Esophagus muscularis mucosa (tissue), 4 donors: ENCODE data around the gene SPESP1. TPM values are rescaled to one million over a fixed set of nuclear protein-coding genes. Genes with fewer than 3 reads are reported as not detected.

Source experiments
- DNase-seq: peaks from one replicate; pipeline ENCODE4 v3.0.0-alpha.2; 2017; ENCODE audit errors: extremely low spot score
- H3K27ac ChIP-seq, 4 donors: fragments of 200-600 bp; sonication (generic); replicated peaks in 1 of 4; 1 replicate in 3 of 4; 2 replicates in 1 of 4; pipeline ENCODE4 v1.5.1; 2016 to 2019; ENCODE audit warnings: mild to moderate bottlenecking in 1 of 4
- H3K27me3 ChIP-seq, 4 donors: fragments of 200-600 bp; sonication (generic); one replicate each; pipeline versions ENCODE4 v1.5.1 to v1.6.0; 2016 to 2019
- H3K36me3 ChIP-seq, 4 donors: fragments of 200-600 bp; sonication (generic); one replicate each; pipeline ENCODE4 v1.5.1; 2016 to 2019
- H3K4me1 ChIP-seq, 4 donors: fragments of 200-600 bp; sonication (generic); one replicate each; pipeline ENCODE4 v1.5.1; 2016 to 2019
- H3K4me3 ChIP-seq, 4 donors: fragments of 200-600 bp; sonication (generic); 1 replicate in 2 of 4; 2 replicates in 2 of 4; pipeline ENCODE4 v1.5.1; 2016 to 2019; ENCODE audit warnings: mild to moderate bottlenecking in 4 of 4, moderate library complexity in 1 of 4
- H3K9me3 ChIP-seq, 4 donors: fragments of 200-600 bp; sonication (generic); 1 replicate in 3 of 4; 2 replicates in 1 of 4; pipeline ENCODE4 v1.5.1; 2016 to 2019
- CTCF ChIP-seq, 3 experiments: fragments of 200-600 bp in 2 of 3; fragments of 450-650 bp in 1 of 3; sonication (generic) in 2 of 3; IDR thresholded peaks; one replicate each; pipeline ENCODE4 v1.5.1; 2017 to 2019; ENCODE audit warnings: antibody characterized with exemption in 3 of 3, mild to moderate bottlenecking in 2 of 3, moderate library complexity in 1 of 3
- EP300 ChIP-seq: sonication (generic); formaldehyde crosslinking; IDR thresholded peaks from one replicate; pipeline ENCODE4 v1.6.1; 2017; ENCODE audit warnings: antibody characterized with exemption
- POLR2A ChIP-seq: fragments of 450-650 bp; IDR thresholded peaks from one replicate; pipeline ENCODE4 v1.6.1; 2017; ENCODE audit warnings: antibody characterized with exemption, moderate library complexity, mild to moderate bottlenecking, low read depth
- POLR2AphosphoS5 ChIP-seq, 2 donors: sonication (generic); formaldehyde crosslinking; IDR thresholded peaks; one replicate each; pipeline ENCODE4 v1.6.1; 2017; ENCODE audit warnings: antibody characterized with exemption in 2 of 2
- WGBS: methylation state at CpG from one replicate; pipeline ENCODE4 v1.1.5; 2018; 5-methylcytosine and 5-hydroxymethylcytosine counted together
- intact Hi-C: fragments of 100-400 bp; cut with DNase I; formaldehyde crosslinking; loops from one replicate; pipeline ENCODE4 v1.15.1; 2023
- total RNA-seq, 4 donors: library from RNA; depleted of rRNA; stranded (reverse); fragments of >200 nt; gene quantifications; one replicate each; pipeline versions ENCODE4 v1.1.0 to v1.2.1, GENCODE V29; 2016

SPESP1 gene
- total RNA-seq, 4 donors from 2014 or later, result 3.1 to 5.8 (median 3.9) TPM

GRCh38 chr15:68984586-68984985 lies 54.3 kb downstream of the SPESP1 start:
- H3K27ac ChIP-seq, result no peak overlapping the region
- 87% methylated on average over 3 of the region's 3 CpGs for WGBS
- no peak for DNase-seq
- intact Hi-C loops, result no loop called here
- H3K4me3 ChIP-seq, result no peak overlapping the region
- no peak for TF ChIP-seq CTCF (IDR thresholded peaks at IDR 0.05)
- TF ChIP-seq POLR2AphosphoS5 (IDR thresholded peaks at IDR 0.05), result no peak
- no peak for TF ChIP-seq EP300
- no peak for TF ChIP-seq POLR2A
- no peaks in the 10 kb centered on the region for H3K36me3 ChIP-seq
- H3K27me3 ChIP-seq, result no peaks in the 10 kb centered on the region
- no peaks in the 10 kb centered on the region for H3K4me1 ChIP-seq
- H3K9me3 ChIP-seq, result no peaks in the 10 kb centered on the region

GRCh38 chr15:68985361-68985891 lies 55.1 kb downstream of the SPESP1 start:
- Histone ChIP-seq H3K4me1 (peaks cover 0 to 4% (median 0%) of the 10 kb centered on the region in 4 donors), H3K27me3 (no peaks in the 10 kb centered on the region), H3K9me3 (no peaks in the 10 kb centered on the region), H3K27ac (no peak overlapping the region), H3K36me3 (no peaks in the 10 kb centered on the region), H3K4me3 (no peak overlapping the region)
- TF ChIP-seq POLR2A (no peak), POLR2AphosphoS5 (IDR thresholded peaks at IDR 0.05) (no peak), EP300 (no peak), CTCF (IDR thresholded peaks at IDR 0.05) (no peak)
- 82% methylated on average over 5 of the region's 5 CpGs for WGBS
- no peak for DNase-seq
- intact Hi-C loops, result no loop called here

GRCh38 chr15:68986322-68986721 lies 56.0 kb downstream of the SPESP1 start:
- TF ChIP-seq POLR2AphosphoS5 (IDR thresholded peaks at IDR 0.05), result no peak
- WGBS, result 82% methylated on average over 5 of the region's 5 CpGs

GRCh38 chr15:68987120-68987519 lies 56.8 kb downstream of the SPESP1 start:
- intact Hi-C loops, result no loop called here

More at GRCh38 chr15:68986322-68986721, 56.0 kb downstream of the SPESP1 start:
- intact Hi-C loops, result no loop called here
- Histone ChIP-seq H3K4me3 (no peak overlapping the region), H3K27me3 (no peaks in the 10 kb centered on the region), H3K27ac (no peak overlapping the region), H3K4me1 (peaks cover 0 to 4% (median 0%) of the 10 kb centered on the region in 4 donors), H3K36me3 (no peaks in the 10 kb centered on the region), H3K9me3 (no peaks in the 10 kb centered on the region)
- no peak for DNase-seq

GRCh38 chr15:68987676-68988075 lies 57.4 kb downstream of the SPESP1 start:
- Histone ChIP-seq H3K36me3 (no peaks in the 10 kb centered on the region), H3K4me3 (no peak overlapping the region), H3K4me1 (peaks cover 0 to 4% (median 0%) of the 10 kb centered on the region in 4 donors), H3K27ac (no peak overlapping the region), H3K27me3 (no peaks in the 10 kb centered on the region), H3K9me3 (no peaks in the 10 kb centered on the region)
- no peak for DNase-seq
- intact Hi-C loops, result no loop called here
- WGBS, result 90% methylated on average over 1 of the region's 1 CpG
- TF ChIP-seq CTCF (IDR thresholded peaks at IDR 0.05) (no peak), POLR2AphosphoS5 (IDR thresholded peaks at IDR 0.05) (no peak), EP300 (no peak), POLR2A (no peak)

More at GRCh38 chr15:68987120-68987519, 56.8 kb downstream of the SPESP1 start:
- Histone ChIP-seq H3K4me3 (no peak overlapping the region), H3K4me1 (peaks cover 0 to 4% (median 0%) of the 10 kb centered on the region in 4 donors), H3K27me3 (no peaks in the 10 kb centered on the region), H3K9me3 (no peaks in the 10 kb centered on the region), H3K36me3 (no peaks in the 10 kb centered on the region), H3K27ac (no peak overlapping the region)
- no peak for TF ChIP-seq EP300
- TF ChIP-seq POLR2A, result no peak
- TF ChIP-seq POLR2AphosphoS5 (IDR thresholded peaks at IDR 0.05), result no peak
- TF ChIP-seq CTCF (IDR thresholded peaks at IDR 0.05), result no peak
- 94% methylated on average over 6 of the region's 6 CpGs for WGBS
- DNase-seq, result no peak
